Measurements from ENCODE around the gene WDR89.

WDR89 gene

GRCh38 chr14:63563370-63564026, 78.2 kb downstream of the WDR89 start:
- no peak for TF ChIP-seq CTCF (IDR thresholded peaks at IDR 0.05; ENCODE audit: insufficient read depth, low read length, poor library complexity, severe bottlenecking)
- H3K4me3 ChIP-seq (replicated peaks; ENCODE audit: low read depth, low read length), result no peak overlapping the region
- DNase-seq (ENCODE audit: extremely low read depth, insufficient read length), result no peak
- no peaks in the 10 kb centered on the region for H3K36me3 ChIP-seq (ENCODE audit: control insufficient read depth, insufficient read depth, low read length)
- no peaks in the 10 kb centered on the region; the same call in 1 of the 2 replicates for H3K27me3 ChIP-seq (replicated peaks; ENCODE audit: control insufficient read depth, insufficient read depth, low read length)

- Histone ChIP-seq H3K4me3 (replicated peaks; ENCODE audit: low read depth, low read length) (no peak overlapping the region), H3K27me3 (replicated peaks; ENCODE audit: control insufficient read depth, insufficient read depth, low read length) (no peaks in the 10 kb centered on the region; the same call in 1 of the 2 replicates), H3K36me3 (ENCODE audit: control insufficient read depth, insufficient read depth, low read length) (no peaks in the 10 kb centered on the region)
- no peak for TF ChIP-seq CTCF (IDR thresholded peaks at IDR 0.05; ENCODE audit: insufficient read depth, low read length, poor library complexity, severe bottlenecking)
- DNase-seq (ENCODE audit: extremely low read depth, insufficient read length), result no peak
Measured at GRCh38 chr14:63562405-63562804, 79.3 kb downstream of the WDR89 start.

GRCh38 chr14:63555572-63555971, 86.1 kb downstream of the WDR89 start:
- Histone ChIP-seq H3K27me3 (replicated peaks; ENCODE audit: control insufficient read depth, insufficient read depth, low read length) (no peaks in the 10 kb centered on the region), H3K4me3 (replicated peaks; ENCODE audit: low read depth, low read length) (no peak overlapping the region), H3K36me3 (ENCODE audit: control insufficient read depth, insufficient read depth, low read length) (no peaks in the 10 kb centered on the region)
- TF ChIP-seq CTCF (IDR thresholded peaks at IDR 0.05; ENCODE audit: insufficient read depth, low read length, poor library complexity, severe bottlenecking), result no peak
- no peak for DNase-seq (ENCODE audit: extremely low read depth, insufficient read length)

- no peak for TF ChIP-seq CTCF (IDR thresholded peaks at IDR 0.05; ENCODE audit: insufficient read depth, low read length, poor library complexity, severe bottlenecking)
- H3K27me3 ChIP-seq (replicated peaks; ENCODE audit: control insufficient read depth, insufficient read depth, low read length), result no peaks in the 10 kb centered on the region
Measured at GRCh38 chr14:63551332-63551731, 90.3 kb downstream of the WDR89 start.

GRCh38 chr14:63547798-63548335, 93.8 kb downstream of the WDR89 start:
- H3K27me3 ChIP-seq (replicated peaks; ENCODE audit: control insufficient read depth, insufficient read depth, low read length), result no peaks in the 10 kb centered on the region
- no peak overlapping the region for H3K4me3 ChIP-seq (replicated peaks; ENCODE audit: low read depth, low read length)
- no peak for DNase-seq (ENCODE audit: extremely low read depth, insufficient read length)
- H3K36me3 ChIP-seq (ENCODE audit: control insufficient read depth, insufficient read depth, low read length), result no peaks in the 10 kb centered on the region
- TF ChIP-seq CTCF (IDR thresholded peaks at IDR 0.05; ENCODE audit: insufficient read depth, low read length, poor library complexity, severe bottlenecking), result no peak

More at GRCh38 chr14:63551332-63551731, 90.3 kb downstream of the WDR89 start:
- no peak for DNase-seq (ENCODE audit: extremely low read depth, insufficient read length)
- Histone ChIP-seq H3K36me3 (ENCODE audit: control insufficient read depth, insufficient read depth, low read length) (no peaks in the 10 kb centered on the region), H3K4me3 (replicated peaks; ENCODE audit: low read depth, low read length) (no peak overlapping the region)
